CD4-positive, alpha-beta T cell treated with Interleukin-4 for 1 hour (primary cell): ENCODE data around the gene TP53I11.

ENCODE experiments used
- DNase-seq, 2 donors: peaks; one replicate each; pipeline ENCODE4 v3.0.0-alpha.2; 2020 to 2022

Gene TP53I11

GRCh38 chr11:44950625-44951476, at the start of gene TP53I11:
TP53I11 (minus strand) TSS chr11:44950883; CDS start chr11:44938335, 12,548 bp downstream.
- DNase-seq = peak; percentile 68 to 73

GRCh38 chr11:44999068-44999467, 48.4 kb upstream of the TP53I11 start:
- no peak for DNase-seq

GRCh38 chr11:44998051-44998450, 47.4 kb upstream of the TP53I11 start:
- no peak for DNase-seq

- no peak for DNase-seq
Measured at GRCh38 chr11:44997566-44997965, 46.9 kb upstream of the TP53I11 start.

GRCh38 chr11:44994753-44995152, 44.1 kb upstream of the TP53I11 start:
- DNase-seq = no peak

- DNase-seq = no peak
Measured at GRCh38 chr11:44993971-44994704, 43.5 kb upstream of the TP53I11 start.

- no peak for DNase-seq
Measured at GRCh38 chr11:44992774-44993173, 42.1 kb upstream of the TP53I11 start.

- DNase-seq = no peak
Measured at GRCh38 chr11:44992181-44992582, 41.5 kb upstream of the TP53I11 start.

- DNase-seq = no peak
Measured at GRCh38 chr11:44990665-44991064, 40.0 kb upstream of the TP53I11 start.

GRCh38 chr11:44989831-44990566, 39.3 kb upstream of the TP53I11 start:
- DNase-seq = no peak

- no peak for DNase-seq
Measured at GRCh38 chr11:44988981-44989635, 38.4 kb upstream of the TP53I11 start.

- no peak for DNase-seq
Measured at GRCh38 chr11:44988111-44988510, 37.4 kb upstream of the TP53I11 start.

GRCh38 chr11:44987506-44987905, 36.8 kb upstream of the TP53I11 start:
- no peak for DNase-seq

- no peak for DNase-seq
Measured at GRCh38 chr11:44986315-44986714, 35.6 kb upstream of the TP53I11 start.

GRCh38 chr11:44985721-44986120, 35.0 kb upstream of the TP53I11 start:
- DNase-seq = no peak

GRCh38 chr11:44983786-44984185, 33.1 kb upstream of the TP53I11 start:
- no peak for DNase-seq

GRCh38 chr11:44982496-44983062, 31.9 kb upstream of the TP53I11 start:
- DNase-seq = no peak

GRCh38 chr11:44980533-44981427, 30.1 kb upstream of the TP53I11 start:
- DNase-seq = no peak

- no peak for DNase-seq
Measured at GRCh38 chr11:44979543-44980399, 29.1 kb upstream of the TP53I11 start.

GRCh38 chr11:44978961-44979331, 28.3 kb upstream of the TP53I11 start:
- no peak for DNase-seq
